Activated CD8-positive, alpha-beta memory T cell treated with anti-CD3 and anti-CD28 coated beads, Interleukin-2, amount 50 U/mL, for 24 hours (primary cell): ENCODE results near the gene MMP28.

ENCODE experiments used
- DNase-seq: peaks from one replicate; pipeline ENCODE4 v3.0.0-alpha.2; 2020; ENCODE audit errors: extremely low read depth

The MMP28 gene

GRCh38 chr17:35799942-35800341, 4.5 kb upstream of the MMP28 start:
- DNase-seq, result no peak

GRCh38 chr17:35797918-35798317, 2.5 kb upstream of the MMP28 start:
- DNase-seq, result no peak

GRCh38 chr17:35797370-35797769, 1.9 kb upstream of the MMP28 start:
- DNase-seq, result no peak

- DNase-seq, result no peak
Measured at GRCh38 chr17:35796942-35797341, 1.5 kb upstream of the MMP28 start.

- no peak for DNase-seq
Measured at GRCh38 chr17:35795871-35796265, 427 bp upstream of the MMP28 start.

- no peak for DNase-seq
Measured at GRCh38 chr17:35793257-35793656, 2.2 kb downstream of the MMP28 start.

- DNase-seq, result no peak
Measured at GRCh38 chr17:35791681-35792350, 3.6 kb downstream of the MMP28 start.

GRCh38 chr17:35790841-35791240, 4.6 kb downstream of the MMP28 start:
- DNase-seq, result no peak

GRCh38 chr17:35788477-35789368, 6.7 kb downstream of the MMP28 start:
- no peak for DNase-seq

GRCh38 chr17:35786941-35787432, 8.5 kb downstream of the MMP28 start:
- no peak for DNase-seq

- no peak for DNase-seq
Measured at GRCh38 chr17:35784895-35785294, 10.5 kb downstream of the MMP28 start.

- DNase-seq, result no peak
Measured at GRCh38 chr17:35780950-35781349, 14.5 kb downstream of the MMP28 start.

GRCh38 chr17:35778641-35779196, 16.7 kb downstream of the MMP28 start:
- no peak for DNase-seq

- DNase-seq, result no peak
Measured at GRCh38 chr17:35775583-35775982, 19.9 kb downstream of the MMP28 start.

GRCh38 chr17:35775039-35775438, 20.4 kb downstream of the MMP28 start:
- DNase-seq, result no peak

- DNase-seq, result no peak
Measured at GRCh38 chr17:35774499-35774898, 20.9 kb downstream of the MMP28 start.

GRCh38 chr17:35773679-35774425, 21.6 kb downstream of the MMP28 start:
- DNase-seq, result no peak

- DNase-seq, result no peak
Measured at GRCh38 chr17:35773129-35773528, 22.3 kb downstream of the MMP28 start.

- no peak for DNase-seq
Measured at GRCh38 chr17:35769895-35770486, 25.4 kb downstream of the MMP28 start.

- no peak for DNase-seq
Measured at GRCh38 chr17:35768797-35769196, 26.6 kb downstream of the MMP28 start.

GRCh38 chr17:35766903-35767510, 28.4 kb downstream of the MMP28 start:
- no peak for DNase-seq
